Measurements from ENCODE around the gene MESD.

MESD gene

GRCh38 chr15:81014446-81015093 lies 25.0 kb upstream of the MESD start:
- no peak for DNase-seq (ENCODE audit: low read depth)

- no peak for DNase-seq (ENCODE audit: low read depth)
Observed at GRCh38 chr15:81013396-81013929, 23.8 kb upstream of the MESD start.

- DNase-seq (ENCODE audit: low read depth) = no peak
Observed at GRCh38 chr15:81012588-81012987, 23.0 kb upstream of the MESD start.

- no peak for DNase-seq (ENCODE audit: low read depth)
Observed at GRCh38 chr15:81011593-81011992, 22.0 kb upstream of the MESD start.

- no peak for DNase-seq (ENCODE audit: low read depth)
Observed at GRCh38 chr15:81010086-81010485, 20.5 kb upstream of the MESD start.

GRCh38 chr15:81008312-81008711 lies 18.7 kb upstream of the MESD start:
- DNase-seq (ENCODE audit: low read depth) = no peak

- no peak for DNase-seq (ENCODE audit: low read depth)
Observed at GRCh38 chr15:81007428-81008064, 17.9 kb upstream of the MESD start.

GRCh38 chr15:81006124-81006523 lies 16.5 kb upstream of the MESD start:
- DNase-seq (ENCODE audit: low read depth) = no peak

GRCh38 chr15:81003097-81003350 lies 13.4 kb upstream of the MESD start:
- no peak for DNase-seq (ENCODE audit: low read depth)

GRCh38 chr15:81002331-81003096 lies 12.9 kb upstream of the MESD start:
- DNase-seq (ENCODE audit: low read depth) = no peak

GRCh38 chr15:81002009-81002330 lies 12.4 kb upstream of the MESD start:
- no peak for DNase-seq (ENCODE audit: low read depth)

- DNase-seq (ENCODE audit: low read depth) = peak; percentile 45
Observed at GRCh38 chr15:81001152-81002008, 11.8 kb upstream of the MESD start.

GRCh38 chr15:81000624-81001151 lies 11.1 kb upstream of the MESD start, which contains the start of gene TLNRD1:
Gene TLNRD1 (plus strand): TSS chr15:81000923. CDS start chr15:81002272, 1,349 bp downstream.
- peak; percentile 75 for DNase-seq (ENCODE audit: low read depth)

GRCh38 chr15:81000144-81000623 lies 10.6 kb upstream of the MESD start:
- DNase-seq (ENCODE audit: low read depth) = no peak

GRCh38 chr15:80999623-81000036 lies 10.0 kb upstream of the MESD start:
- DNase-seq (ENCODE audit: low read depth) = peak; percentile 44

GRCh38 chr15:80998251-80998650 lies 8.6 kb upstream of the MESD start:
- no peak for DNase-seq (ENCODE audit: low read depth)

- DNase-seq (ENCODE audit: low read depth) = no peak
Observed at GRCh38 chr15:80997692-80998091, 8.1 kb upstream of the MESD start.

GRCh38 chr15:80996247-80996646 lies 6.6 kb upstream of the MESD start:
- DNase-seq (ENCODE audit: low read depth) = no peak

GRCh38 chr15:80992441-80992840 lies 2.8 kb upstream of the MESD start:
- DNase-seq (ENCODE audit: low read depth) = no peak

GRCh38 chr15:80992006-80992405 lies 2.4 kb upstream of the MESD start:
- DNase-seq (ENCODE audit: low read depth) = no peak

GRCh38 chr15:80991421-80991820 lies 1.8 kb upstream of the MESD start:
- no peak for DNase-seq (ENCODE audit: low read depth)

- DNase-seq (ENCODE audit: low read depth) = no peak
Observed at GRCh38 chr15:80990955-80991354, 1.3 kb upstream of the MESD start.
